Mesendoderm (in vitro differentiated cells): Measurements from ENCODE around the gene ITCH.
"Not testable (repeated sequence)": the region's sequence is repeated elsewhere in the genome, so short reads cannot be mapped to it uniquely, and the experiment has no call there.

Experiments used
- DNase-seq: peaks from one replicate; pipeline ENCODE4 v3.0.0; 2013
- H2AK5ac ChIP-seq: 2 replicates; pipeline ENCODE4 v1.6.1; 2013; ENCODE audit warnings: low read length, inconsistent platforms
- H2BK120ac ChIP-seq: 2 replicates; pipeline ENCODE4 v1.6.1; 2013; ENCODE audit warnings: low read depth, mild to moderate bottlenecking, low read length, moderate library complexity, mixed read lengths
- H2BK15ac ChIP-seq: replicated peaks from 2 replicates; pipeline ENCODE4 v1.6.1; 2013; ENCODE audit warnings: low read depth, mild to moderate bottlenecking, moderate library complexity
- H2BK5ac ChIP-seq: 2 replicates; pipeline ENCODE4 v1.6.1; 2013; ENCODE audit warnings: low read length, inconsistent platforms
- H3K18ac ChIP-seq: 2 replicates; pipeline ENCODE4 v1.6.1; 2013; ENCODE audit warnings: mild to moderate bottlenecking, low read length, mixed read lengths
- H3K23ac ChIP-seq: one replicate; pipeline ENCODE4 v1.6.1; 2013; ENCODE audit warnings: low read length
- H3K27ac ChIP-seq: 2 replicates; pipeline ENCODE4 v1.5.1; 2013; ENCODE audit warnings: low read depth, mild to moderate bottlenecking, inconsistent platforms, low read length, moderate library complexity
- H3K27me3 ChIP-seq: 2 replicates; pipeline ENCODE4 v1.6.1; 2013; ENCODE audit warnings: low read length, control low read depth, mild to moderate bottlenecking, inconsistent platforms; ENCODE audit not compliant: insufficient read depth, poor library complexity
- H3K36me3 ChIP-seq: 2 replicates; pipeline ENCODE4 v1.6.1; 2013; ENCODE audit warnings: low read length, inconsistent platforms; ENCODE audit not compliant: control insufficient read depth, insufficient read depth
- H3K4ac ChIP-seq: one replicate; pipeline ENCODE4 v1.6.1; 2013; ENCODE audit warnings: low read depth, mild to moderate bottlenecking, low read length, moderate library complexity
- H3K4me1 ChIP-seq: 2 replicates; pipeline ENCODE4 v1.6.1; 2013; ENCODE audit warnings: low read depth, low read length, inconsistent platforms; ENCODE audit not compliant: control insufficient read depth
- H3K4me2 ChIP-seq: 2 replicates; pipeline ENCODE4 v1.6.1; 2013; ENCODE audit warnings: low read length
- H3K4me3 ChIP-seq: 2 replicates; pipeline ENCODE4 v1.5.1; 2013; ENCODE audit warnings: mild to moderate bottlenecking, low read length
- H3K56ac ChIP-seq: one replicate; pipeline ENCODE4 v1.6.1; 2013; ENCODE audit warnings: low read length
- H3K79me1 ChIP-seq: 2 replicates; pipeline ENCODE4 v1.6.1; 2013; ENCODE audit warnings: low read length, inconsistent platforms
- H3K79me2 ChIP-seq: 2 replicates; pipeline ENCODE4 v1.6.1; 2013; ENCODE audit warnings: mild to moderate bottlenecking, low read length; ENCODE audit not compliant: control insufficient read depth, insufficient read depth
- H3K9ac ChIP-seq: 2 replicates; pipeline ENCODE4 v1.6.1; 2013; ENCODE audit warnings: low read length, inconsistent platforms
- H4K5ac ChIP-seq: one replicate; pipeline ENCODE4 v1.6.1; 2013; ENCODE audit warnings: low read length
- H4K8ac ChIP-seq: one replicate; pipeline ENCODE4 v1.6.1; 2013; ENCODE audit warnings: low read depth, mild to moderate bottlenecking, control low read depth, low read length, moderate library complexity
- WGBS: extraction: QIAGEN DNeasy Blood & Tissue Kit; methylation state at CpG from one replicate; pipeline ENCODE4 v1.1.7; 2013; ENCODE audit warnings: low lambda C conversion rate, missing lambda C conversion rate; ENCODE audit not compliant: insufficient coverage; ENCODE audit errors: extremely low coverage; 5-methylcytosine and 5-hydroxymethylcytosine counted together

ITCH gene

GRCh38 chr20:34495307-34495706 lies 132.2 kb downstream of the ITCH start:
- no peaks in the 10 kb centered on the region for H3K4me1 ChIP-seq
- H4K5ac ChIP-seq: no peak overlapping the region
- no peak overlapping the region for H3K18ac ChIP-seq
- no peaks in the 10 kb centered on the region for H3K79me2 ChIP-seq
- H2AK5ac ChIP-seq: no peak overlapping the region
- no peak overlapping the region for H3K4me2 ChIP-seq
- H3K79me1 ChIP-seq: no peaks in the 10 kb centered on the region
- no peak overlapping the region for H3K4me3 ChIP-seq
- H2BK5ac ChIP-seq: no peak overlapping the region
- H3K27me3 ChIP-seq: no peaks in the 10 kb centered on the region
- DNase-seq: no peak
- H3K27ac ChIP-seq: no peak overlapping the region
- no peak overlapping the region for H3K9ac ChIP-seq
- H3K36me3 ChIP-seq: peaks cover 3% of the 10 kb centered on the region
- H2BK15ac ChIP-seq: no peak overlapping the region
- WGBS: no CpG with 5 or more reads among the region's 7 CpGs
- H3K23ac ChIP-seq: no peak overlapping the region
- H3K56ac ChIP-seq: no peak overlapping the region
- no peak overlapping the region for H4K8ac ChIP-seq
- H2BK120ac ChIP-seq: no peak overlapping the region
- no peak overlapping the region for H3K4ac ChIP-seq

GRCh38 chr20:34495916-34496315 lies 132.8 kb downstream of the ITCH start:
- H3K18ac ChIP-seq: no peak overlapping the region
- H3K79me2 ChIP-seq: no peaks in the 10 kb centered on the region
- no peak overlapping the region for H4K8ac ChIP-seq
- no peaks in the 10 kb centered on the region for H3K4me1 ChIP-seq
- H3K4me3 ChIP-seq: no peak overlapping the region
- no peak overlapping the region for H2BK120ac ChIP-seq
- H3K9ac ChIP-seq: no peak overlapping the region
- no peak overlapping the region for H3K4me2 ChIP-seq
- H3K27ac ChIP-seq: no peak overlapping the region
- H3K23ac ChIP-seq: no peak overlapping the region
- H3K56ac ChIP-seq: no peak overlapping the region
- peaks cover 3% of the 10 kb centered on the region for H3K36me3 ChIP-seq
- H3K79me1 ChIP-seq: no peaks in the 10 kb centered on the region
- no peak overlapping the region for H2AK5ac ChIP-seq
- no peak overlapping the region for H2BK15ac ChIP-seq
- no peak overlapping the region for H4K5ac ChIP-seq
- DNase-seq: no peak
- no peaks in the 10 kb centered on the region for H3K27me3 ChIP-seq
- H3K4ac ChIP-seq: no peak overlapping the region
- no peak overlapping the region for H2BK5ac ChIP-seq
- no CpG with 5 or more reads among the region's 1 CpG for WGBS

DNA sequence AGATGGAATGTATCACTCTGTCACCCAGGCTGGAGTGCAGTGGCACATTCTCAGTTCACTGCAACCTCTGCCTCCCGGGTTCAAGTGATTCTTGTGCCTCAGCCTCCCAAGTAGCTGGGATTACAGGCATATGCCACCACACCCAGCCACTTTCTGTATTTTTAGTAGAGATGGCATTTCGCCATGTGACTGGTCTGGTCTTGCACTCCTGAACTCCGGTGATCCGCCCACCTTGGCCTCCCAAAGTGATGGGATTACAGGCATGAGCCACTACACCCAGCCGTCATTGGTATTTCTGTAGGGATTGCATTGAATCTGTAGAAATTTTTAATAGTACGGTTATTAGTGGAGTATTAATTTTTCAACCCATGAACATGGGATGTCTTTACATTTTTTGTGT lies 134.5 kb downstream of the ITCH start:
- not testable (repeated sequence) for H3K56ac ChIP-seq, H3K27ac ChIP-seq, H2BK15ac ChIP-seq, DNase-seq, H3K9ac ChIP-seq, H3K27me3 ChIP-seq, H3K4ac ChIP-seq, H2BK120ac ChIP-seq, H3K4me2 ChIP-seq, H3K36me3 ChIP-seq, H4K8ac ChIP-seq, H3K79me1 ChIP-seq, H3K23ac ChIP-seq, H3K4me1 ChIP-seq, H3K79me2 ChIP-seq, H2AK5ac ChIP-seq, H3K18ac ChIP-seq, H3K4me3 ChIP-seq, H4K5ac ChIP-seq, H2BK5ac ChIP-seq
- WGBS: no CpG with 5 or more reads among the region's 6 CpGs

DNA sequence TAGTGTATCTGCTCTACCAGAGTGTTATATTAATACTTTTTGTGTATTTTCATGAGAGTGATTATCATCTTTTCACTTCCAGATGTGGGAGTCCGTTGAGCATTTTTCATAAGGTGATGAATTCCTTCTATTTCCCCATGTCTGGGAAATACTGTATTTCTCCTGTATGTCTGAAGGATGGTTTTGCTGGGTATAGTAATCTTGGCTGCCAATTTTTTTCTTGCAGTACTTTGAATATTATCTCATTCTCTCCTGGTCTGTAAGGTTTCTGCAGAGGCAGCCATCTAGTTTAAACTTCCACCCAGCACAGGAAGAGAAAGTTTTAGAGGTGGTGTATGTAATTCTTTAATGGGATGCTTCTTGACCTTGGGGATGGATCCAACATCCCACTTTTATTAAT lies 137.8 kb downstream of the ITCH start:
- Histone ChIP-seq H3K4me2 (no peak overlapping the region), H3K27ac (no peak overlapping the region), H3K27me3 (no peaks in the 10 kb centered on the region), H2AK5ac (no peak overlapping the region), H2BK120ac (no peak overlapping the region), H3K36me3 (no peaks in the 10 kb centered on the region), H3K4me1 (no peaks in the 10 kb centered on the region), H3K18ac (no peak overlapping the region), H3K79me2 (no peaks in the 10 kb centered on the region), H3K9ac (no peak overlapping the region), H3K56ac (no peak overlapping the region), H2BK5ac (no peak overlapping the region), H3K23ac (no peak overlapping the region), H3K4me3 (no peak overlapping the region), H2BK15ac (no peak overlapping the region), H4K8ac (no peak overlapping the region), H3K79me1 (no peaks in the 10 kb centered on the region), H3K4ac (no peak overlapping the region), H4K5ac (no peak overlapping the region)
- no peak for DNase-seq
- WGBS: no CpG with 5 or more reads among the region's 1 CpG

GRCh38 chr20:34506480-34506879 lies 143.4 kb downstream of the ITCH start:
- H3K18ac ChIP-seq: no peak overlapping the region
- H3K4me3 ChIP-seq: no peak overlapping the region
- no peak overlapping the region for H2BK120ac ChIP-seq
- H3K27ac ChIP-seq: no peak overlapping the region
- H2BK5ac ChIP-seq: no peak overlapping the region
- peaks cover 4% of the 10 kb centered on the region for H3K36me3 ChIP-seq
- H3K4me1 ChIP-seq: no peaks in the 10 kb centered on the region
- no peak overlapping the region for H2BK15ac ChIP-seq
- H3K27me3 ChIP-seq: no peaks in the 10 kb centered on the region
- no peak overlapping the region for H2AK5ac ChIP-seq
- no peak overlapping the region for H4K5ac ChIP-seq
- no peak overlapping the region for H4K8ac ChIP-seq
- no peak overlapping the region for H3K56ac ChIP-seq
- peaks cover 3% of the 10 kb centered on the region for H3K79me1 ChIP-seq
- no peak overlapping the region for H3K4ac ChIP-seq
- no peak overlapping the region for H3K4me2 ChIP-seq
- no peaks in the 10 kb centered on the region for H3K79me2 ChIP-seq
- WGBS: no CpG with 5 or more reads among the region's 3 CpGs
- no peak for DNase-seq
- H3K23ac ChIP-seq: no peak overlapping the region
- H3K9ac ChIP-seq: no peak overlapping the region

DNA sequence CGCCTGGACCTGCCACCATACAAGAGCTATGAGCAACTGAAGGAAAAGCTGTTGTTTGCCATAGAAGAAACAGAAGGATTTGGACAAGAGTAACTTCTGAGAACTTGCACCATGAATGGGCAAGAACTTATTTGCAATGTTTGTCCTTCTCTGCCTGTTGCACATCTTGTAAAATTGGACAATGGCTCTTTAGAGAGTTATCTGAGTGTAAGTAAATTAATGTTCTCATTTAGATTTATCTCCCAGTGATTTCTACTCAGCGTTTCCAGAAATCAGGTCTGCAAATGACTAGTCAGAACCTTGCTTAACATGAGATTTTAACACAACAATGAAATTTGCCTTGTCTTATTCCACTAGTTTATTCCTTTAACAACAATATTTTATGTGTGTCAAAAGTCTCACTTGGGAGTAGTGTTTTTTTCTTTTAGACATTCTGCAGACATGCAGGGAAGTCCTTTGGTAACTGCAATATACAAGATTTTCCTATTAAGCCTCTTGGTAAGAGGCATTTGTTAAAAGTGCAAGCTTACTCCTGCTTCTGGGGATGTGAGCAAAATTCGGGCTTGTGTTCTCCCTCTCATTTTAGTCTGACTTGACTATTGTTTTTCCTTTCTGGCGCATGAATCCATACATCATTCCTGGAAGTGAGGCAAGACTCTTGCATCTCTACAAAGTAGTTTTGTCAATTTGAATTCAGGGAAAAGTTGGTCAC lies 144.8 kb downstream of the ITCH start:
- Histone ChIP-seq H3K23ac (no peak overlapping the region), H3K56ac (no peak overlapping the region), H4K8ac (no peak overlapping the region), H4K5ac (no peak overlapping the region), H3K36me3 (peaks cover 4% of the 10 kb centered on the region), H3K27ac (no peak overlapping the region), H3K4ac (no peak overlapping the region), H2BK5ac (no peak overlapping the region), H3K4me3 (no peak overlapping the region), H2AK5ac (no peak overlapping the region), H2BK15ac (no peak overlapping the region), H3K79me1 (peaks cover 3% of the 10 kb centered on the region), H3K4me1 (no peaks in the 10 kb centered on the region), H3K27me3 (no peaks in the 10 kb centered on the region), H3K9ac (no peak overlapping the region), H3K4me2 (no peak overlapping the region), H3K18ac (no peak overlapping the region), H2BK120ac (no peak overlapping the region), H3K79me2 (no peaks in the 10 kb centered on the region)
- no peak for DNase-seq
- no CpG with 5 or more reads among the region's 4 CpGs for WGBS
